ENCODE data around the gene MAX. TPM values are rescaled to one million over a fixed set of nuclear protein-coding genes. Genes with fewer than 3 reads are reported as not detected.

Gene MAX
- total RNA-seq, 1 experiment from 2014 or later = 125 TPM

GRCh38 chr14:65106736-65107135, 4.4 kb upstream of the MAX start:
- H3K4me3 Mint-ChIP-seq (ENCODE audit: unreplicated experiment) = no peak overlapping the region
- no peak for DNase-seq (ENCODE audit: unreplicated experiment)
- intact Hi-C loops (cut with micrococcal nuclease) = no loop called here
- POLR2A ChIA-PET = interaction anchor here (0.6 to 1.0 kb wide), 3 partner anchors 60 to 550 kb away, joined by 3 to 4 read pairs (median 3); no protein-coding TSS in a partner anchor
- no peaks in the 10 kb centered on the region for H3K27me3 Mint-ChIP-seq (ENCODE audit: insufficient read depth, unreplicated experiment)
- H3K27ac Mint-ChIP-seq (ENCODE audit: low read depth, unreplicated experiment) = no peak overlapping the region
- CTCF ChIA-PET = no interaction called here
- no peaks in the 10 kb centered on the region for H3K36me3 Mint-ChIP-seq (ENCODE audit: insufficient read depth, unreplicated experiment)
- no peak for TF ChIP-seq CTCF (IDR thresholded peaks at IDR 0.05; ENCODE audit: unreplicated experiment)
- BruUV-seq (replicated peaks) = no TSS peak
- H3K4me1 Mint-ChIP-seq (ENCODE audit: insufficient read depth, unreplicated experiment) = no peaks in the 10 kb centered on the region
- no peaks in the 10 kb centered on the region for H3K9me3 Mint-ChIP-seq (ENCODE audit: unreplicated experiment)

DNA sequence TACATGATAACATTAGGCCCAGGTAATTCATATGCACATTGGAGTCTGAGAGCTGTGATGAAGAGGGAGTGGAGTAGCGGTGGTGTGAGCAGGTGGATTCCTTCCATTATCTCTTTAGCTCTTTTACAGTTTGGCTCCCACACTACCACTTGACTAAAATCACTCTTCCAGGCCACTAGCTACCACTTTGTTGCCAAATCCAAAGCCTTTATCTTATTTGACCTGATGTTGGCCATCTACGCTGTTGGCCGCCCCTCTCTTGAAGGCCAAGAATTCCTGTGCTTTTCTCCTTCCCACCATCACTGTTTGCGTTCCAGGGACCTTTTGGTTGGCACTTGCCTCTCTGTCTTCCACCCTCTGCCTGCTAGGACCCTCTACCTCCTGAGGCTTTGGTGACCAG, 4.0 kb upstream of the MAX start:
- Mint-ChIP-seq H3K36me3 (ENCODE audit: insufficient read depth, unreplicated experiment) (no peaks in the 10 kb centered on the region), H3K9me3 (ENCODE audit: unreplicated experiment) (no peaks in the 10 kb centered on the region)

GRCh38 chr14:65104791-65105190, 2.5 kb upstream of the MAX start:
- H3K27me3 Mint-ChIP-seq (ENCODE audit: insufficient read depth, unreplicated experiment) = no peaks in the 10 kb centered on the region
- peaks cover 12% of the 10 kb centered on the region for H3K4me1 Mint-ChIP-seq (ENCODE audit: insufficient read depth, unreplicated experiment)
- no peak for DNase-seq (ENCODE audit: unreplicated experiment)
- POLR2A ChIA-PET = no interaction called here
- no peak for TF ChIP-seq CTCF (IDR thresholded peaks at IDR 0.05; ENCODE audit: unreplicated experiment)
- H3K27ac Mint-ChIP-seq (ENCODE audit: low read depth, unreplicated experiment) = no peak overlapping the region
- no peak overlapping the region for H3K4me3 Mint-ChIP-seq (ENCODE audit: unreplicated experiment)
- H3K9me3 Mint-ChIP-seq (ENCODE audit: unreplicated experiment) = no peaks in the 10 kb centered on the region
- CTCF ChIA-PET = interaction anchor here (0.6 to 1.1 kb wide), 6 partner anchors 10 to 496 kb away, joined by 3 to 7 read pairs (median 4); no protein-coding TSS in a partner anchor
- peaks cover 7% of the 10 kb centered on the region for H3K36me3 Mint-ChIP-seq (ENCODE audit: insufficient read depth, unreplicated experiment)
- no TSS peak for BruUV-seq (replicated peaks)
- intact Hi-C loops (cut with micrococcal nuclease) = loop anchor here (5.0 kb wide), 1 partner anchor 58 kb away; no protein-coding TSS in a partner anchor

More for the DNA sequence above, 4.0 kb upstream of the MAX start:
- TF ChIP-seq CTCF (IDR thresholded peaks at IDR 0.05; ENCODE audit: unreplicated experiment) = no peak
- POLR2A ChIA-PET = interaction anchor here (0.6 to 1.0 kb wide), 2 partner anchors 59 to 550 kb away, joined by 3 read pairs; no protein-coding TSS in a partner anchor
- H3K27me3 Mint-ChIP-seq (ENCODE audit: insufficient read depth, unreplicated experiment) = no peaks in the 10 kb centered on the region
- H3K4me1 Mint-ChIP-seq (ENCODE audit: insufficient read depth, unreplicated experiment) = peaks cover under 1% of the 10 kb centered on the region
- no TSS peak for BruUV-seq (replicated peaks)
- no peak overlapping the region for H3K4me3 Mint-ChIP-seq (ENCODE audit: unreplicated experiment)
- no peak for DNase-seq (ENCODE audit: unreplicated experiment)
- CTCF ChIA-PET = interaction anchor here (0.6 kb wide), 1 partner anchor 69 kb away, joined by 4 read pairs; no protein-coding TSS in a partner anchor
- no peak overlapping the region for H3K27ac Mint-ChIP-seq (ENCODE audit: low read depth, unreplicated experiment)
- intact Hi-C loops (cut with micrococcal nuclease) = no loop called here

GRCh38 chr14:65103150-65103760, 938 bp upstream of the MAX start:
- TSS peak; percentile 84 for BruUV-seq (replicated peaks)

More at GRCh38 chr14:65103150-65103760, 938 bp upstream of the MAX start:
- ChIA-PET POLR2A (interaction anchor here (0.6 to 2.1 kb wide), 11 partner anchors 9 to 1407 kb away, joined by 3 to 15 read pairs (median 4); partner anchors contain the start of genes CHURC1, FNTB and GPHN), CTCF (interaction anchor here (0.6 to 0.7 kb wide), 4 partner anchors 8 to 552 kb away, joined by 3 read pairs; no protein-coding TSS in a partner anchor)
- no peak for TF ChIP-seq CTCF (IDR thresholded peaks at IDR 0.05; ENCODE audit: unreplicated experiment)
- intact Hi-C loops (cut with micrococcal nuclease) = loop anchor here (5.0 kb wide), 1 partner anchor 59 kb away; no protein-coding TSS in a partner anchor
- Mint-ChIP-seq H3K36me3 (ENCODE audit: insufficient read depth, unreplicated experiment) (peaks cover 22% of the 10 kb centered on the region), H3K4me3 (ENCODE audit: unreplicated experiment) (peak overlapping the region; percentile 74), H3K27ac (ENCODE audit: low read depth, unreplicated experiment) (no peak overlapping the region), H3K27me3 (ENCODE audit: insufficient read depth, unreplicated experiment) (no peaks in the 10 kb centered on the region), H3K9me3 (ENCODE audit: unreplicated experiment) (no peaks in the 10 kb centered on the region), H3K4me1 (ENCODE audit: insufficient read depth, unreplicated experiment) (peaks cover 17% of the 10 kb centered on the region)
- peak; percentile 13 for DNase-seq (ENCODE audit: unreplicated experiment)

Measured in MCF 10A (cell line).